GM18508 (cell line): ENCODE results near the gene SDK1.

Experiments used
- ATAC-seq: cut with Tn5 transposase; IDR thresholded peaks from one replicate; pipeline ENCODE4 v1.9.1; 2021; ENCODE audit warnings: moderate number of reproducible peaks; ENCODE audit not compliant: insufficient read depth, unreplicated experiment

SDK1 gene, protein sequence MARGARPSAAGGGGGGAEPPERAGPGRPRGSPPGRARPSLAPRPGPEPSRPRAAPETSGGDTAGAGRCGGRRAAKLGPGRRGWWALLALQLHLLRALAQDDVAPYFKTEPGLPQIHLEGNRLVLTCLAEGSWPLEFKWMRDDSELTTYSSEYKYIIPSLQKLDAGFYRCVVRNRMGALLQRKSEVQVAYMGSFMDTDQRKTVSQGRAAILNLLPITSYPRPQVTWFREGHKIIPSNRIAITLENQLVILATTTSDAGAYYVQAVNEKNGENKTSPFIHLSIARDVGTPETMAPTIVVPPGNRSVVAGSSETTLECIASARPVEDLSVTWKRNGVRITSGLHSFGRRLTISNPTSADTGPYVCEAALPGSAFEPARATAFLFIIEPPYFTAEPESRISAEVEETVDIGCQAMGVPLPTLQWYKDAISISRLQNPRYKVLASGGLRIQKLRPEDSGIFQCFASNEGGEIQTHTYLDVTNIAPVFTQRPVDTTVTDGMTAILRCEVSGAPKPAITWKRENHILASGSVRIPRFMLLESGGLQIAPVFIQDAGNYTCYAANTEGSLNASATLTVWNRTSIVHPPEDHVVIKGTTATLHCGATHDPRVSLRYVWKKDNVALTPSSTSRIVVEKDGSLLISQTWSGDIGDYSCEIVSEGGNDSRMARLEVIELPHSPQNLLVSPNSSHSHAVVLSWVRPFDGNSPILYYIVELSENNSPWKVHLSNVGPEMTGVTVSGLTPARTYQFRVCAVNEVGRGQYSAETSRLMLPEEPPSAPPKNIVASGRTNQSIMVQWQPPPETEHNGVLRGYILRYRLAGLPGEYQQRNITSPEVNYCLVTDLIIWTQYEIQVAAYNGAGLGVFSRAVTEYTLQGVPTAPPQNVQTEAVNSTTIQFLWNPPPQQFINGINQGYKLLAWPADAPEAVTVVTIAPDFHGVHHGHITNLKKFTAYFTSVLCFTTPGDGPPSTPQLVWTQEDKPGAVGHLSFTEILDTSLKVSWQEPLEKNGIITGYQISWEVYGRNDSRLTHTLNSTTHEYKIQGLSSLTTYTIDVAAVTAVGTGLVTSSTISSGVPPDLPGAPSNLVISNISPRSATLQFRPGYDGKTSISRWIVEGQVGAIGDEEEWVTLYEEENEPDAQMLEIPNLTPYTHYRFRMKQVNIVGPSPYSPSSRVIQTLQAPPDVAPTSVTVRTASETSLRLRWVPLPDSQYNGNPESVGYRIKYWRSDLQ (N-terminal part only)

DNA sequence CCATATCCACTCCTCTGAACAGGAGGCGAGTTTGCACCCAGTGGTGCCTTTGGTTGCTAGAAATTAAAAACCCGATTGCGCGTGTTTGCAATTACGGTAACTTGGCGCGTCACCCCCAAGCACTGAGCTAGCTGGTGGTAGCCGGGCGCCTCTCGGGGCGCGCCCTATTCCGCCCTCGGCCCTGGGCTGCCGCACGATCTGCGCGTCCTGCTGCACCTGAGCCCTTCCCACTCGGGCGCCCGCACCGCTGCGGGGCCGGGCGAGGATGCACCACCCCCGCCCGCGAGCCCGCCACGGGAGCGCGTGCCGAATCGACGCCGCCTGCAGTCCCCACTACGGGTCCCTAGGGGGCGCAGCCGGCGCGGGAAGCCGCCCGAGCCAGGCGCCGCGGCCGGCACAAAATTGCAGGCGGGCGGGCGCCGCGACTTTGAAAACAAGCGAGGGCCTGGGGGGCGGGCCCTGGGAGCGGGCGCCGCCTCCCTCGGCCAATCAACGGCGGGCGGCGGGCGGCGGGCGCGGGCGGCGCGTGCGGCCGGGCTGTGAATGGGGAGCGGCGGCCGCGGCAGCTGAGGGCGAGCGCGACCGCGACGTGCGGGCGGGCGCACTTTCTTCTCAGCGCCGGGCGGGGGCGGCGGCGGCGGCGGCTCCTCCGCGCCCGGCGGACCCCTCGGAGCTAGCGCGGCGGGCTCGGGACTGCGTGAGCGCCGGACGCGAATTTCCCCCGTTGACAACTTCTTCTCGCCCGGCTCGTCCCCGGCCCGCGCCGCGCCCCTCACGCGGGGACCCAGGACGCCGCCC is at the start of gene SDK1:
SDK1 (plus strand) TSS at position 602 of the 798 bp plus-strand sequence. CDS start 335 bp downstream, outside the sequence.
- peak; percentile 61 for ATAC-seq

DNA sequence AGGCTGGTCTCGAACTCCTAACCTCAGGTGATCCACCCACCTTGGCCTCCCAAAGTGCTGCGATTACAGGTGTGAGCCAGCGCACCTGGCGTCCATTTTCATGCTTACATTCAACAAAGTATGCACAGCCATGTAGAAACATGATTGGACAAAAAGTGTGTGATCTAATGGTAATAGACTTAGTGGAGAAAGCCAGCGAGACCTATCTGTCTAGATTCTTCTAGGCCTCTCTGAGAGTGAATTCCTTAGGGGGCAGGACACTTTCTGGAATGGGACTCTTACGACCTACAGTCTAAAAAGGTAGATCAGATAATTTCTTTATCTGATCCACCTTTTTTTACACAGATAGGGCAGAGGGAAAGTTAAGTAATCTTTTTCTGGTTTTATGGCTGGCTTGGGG is 46.3 kb upstream of the SDK1 start:
- no peak for ATAC-seq

DNA sequence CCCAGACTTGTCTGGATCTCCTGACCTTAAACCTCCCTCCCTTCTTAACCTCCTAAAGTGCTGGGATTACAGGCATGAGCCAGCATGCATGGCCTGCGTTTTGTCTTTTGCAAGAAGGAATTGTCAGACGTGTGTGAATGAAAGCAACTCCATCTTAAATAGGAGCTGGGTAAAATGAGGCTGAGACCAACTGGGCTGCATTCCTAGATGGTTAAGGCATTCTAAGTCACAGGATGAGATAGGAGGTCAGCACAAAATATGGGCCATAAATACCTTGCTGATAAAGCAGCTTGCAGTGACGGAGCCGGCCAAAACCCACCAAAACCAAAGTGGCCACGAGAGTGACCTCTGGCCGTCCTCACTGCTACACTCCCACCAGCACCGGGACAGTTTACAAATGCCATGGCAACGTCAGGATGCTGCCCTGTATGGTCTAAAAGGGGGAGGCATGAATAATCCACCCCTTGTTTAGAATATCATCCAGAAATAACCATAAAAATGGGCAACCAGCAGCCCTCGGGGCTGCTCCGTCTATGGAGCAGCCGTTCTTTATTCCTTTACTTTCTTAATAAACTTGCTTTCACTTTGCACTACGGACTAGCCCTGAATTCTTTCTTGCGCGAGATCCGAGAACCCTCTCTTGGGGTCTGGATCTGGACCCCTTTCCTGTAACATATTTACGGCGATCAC is 41.2 kb upstream of the SDK1 start:
- ATAC-seq, result no peak

DNA sequence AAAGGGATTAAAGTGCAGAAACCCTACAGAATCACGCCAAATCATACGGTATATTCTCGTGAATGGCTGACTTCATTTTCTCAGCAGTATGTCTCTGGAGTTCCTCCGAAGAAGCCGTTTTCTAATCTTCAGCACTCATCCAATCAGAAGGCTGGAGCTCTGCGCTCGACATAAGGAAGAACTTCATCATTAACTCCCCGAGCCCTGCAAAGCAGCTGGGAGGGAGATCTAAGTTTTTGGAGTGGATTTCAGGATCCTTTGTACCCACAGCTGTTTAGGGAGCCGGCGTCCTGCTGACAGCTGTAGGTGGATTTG is 40.7 kb upstream of the SDK1 start:
- no peak for ATAC-seq

DNA sequence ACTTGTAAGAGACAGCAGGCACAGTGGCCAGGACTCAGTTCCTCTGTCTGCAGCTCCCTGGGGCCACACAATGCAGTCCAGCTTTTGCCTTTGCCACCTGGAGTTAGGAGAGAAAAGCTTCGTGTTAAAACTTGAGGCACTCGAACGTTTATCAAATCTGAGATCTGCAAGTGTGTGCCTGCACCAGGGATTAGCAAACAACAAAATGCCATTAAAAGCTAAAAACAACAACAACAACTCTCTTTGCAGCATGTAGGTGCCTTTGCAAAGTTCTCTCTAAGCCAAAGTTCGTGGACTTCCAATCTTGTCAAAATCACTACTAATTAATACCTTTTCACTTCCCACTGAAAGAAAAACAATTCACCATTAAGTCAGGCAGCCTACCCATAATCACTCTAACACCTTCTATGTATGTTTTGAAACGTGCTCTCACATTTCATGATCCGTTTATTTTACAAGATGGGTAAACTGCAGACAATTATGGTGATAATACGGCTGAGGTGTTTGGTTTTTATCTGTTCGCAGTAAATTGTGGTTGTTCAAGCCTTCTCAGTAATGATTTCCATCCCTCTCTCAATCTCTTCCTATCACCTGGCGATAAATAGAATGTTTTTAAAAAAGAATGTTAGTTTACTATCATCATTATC is 36.2 kb upstream of the SDK1 start:
- no peak for ATAC-seq

DNA sequence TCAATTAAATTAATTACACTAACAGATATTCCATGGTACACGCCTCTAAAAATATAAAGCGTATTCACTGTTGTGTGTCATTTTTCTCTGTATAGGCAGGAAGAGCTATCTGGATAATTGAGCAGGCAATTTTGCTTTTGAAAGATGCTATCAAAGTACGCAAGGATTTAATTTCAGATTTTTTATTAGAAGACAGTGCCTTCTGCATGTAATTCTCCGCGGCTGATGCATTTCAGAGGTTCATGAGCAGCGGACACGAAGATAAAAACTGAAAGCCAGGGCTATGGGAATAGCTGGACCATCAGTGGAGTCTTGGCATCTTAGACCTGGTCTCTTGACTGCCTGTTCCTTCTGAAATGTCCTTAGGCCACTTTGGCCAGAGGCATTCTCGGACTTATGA is 35.7 kb upstream of the SDK1 start:
- no peak for ATAC-seq

DNA sequence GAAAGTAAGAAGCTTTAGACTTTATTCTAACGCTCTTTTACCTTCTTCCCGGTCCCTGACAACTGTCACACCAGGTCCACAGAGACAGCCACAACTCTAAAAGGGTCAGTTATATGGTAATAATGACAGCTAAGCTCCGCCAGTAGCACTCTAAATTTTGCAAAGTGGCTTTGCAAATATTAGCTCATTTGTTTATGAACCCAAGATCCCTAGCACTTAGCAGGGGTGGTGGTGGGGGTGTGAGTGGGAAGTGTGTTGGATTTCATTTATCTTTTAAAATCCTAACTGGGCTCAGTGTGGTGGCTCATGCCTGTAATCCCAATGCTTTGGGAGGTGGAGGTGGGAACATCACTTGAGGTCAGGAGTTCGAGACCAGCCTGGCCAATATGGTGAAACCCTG is 34.8 kb upstream of the SDK1 start:
- no peak for ATAC-seq

DNA sequence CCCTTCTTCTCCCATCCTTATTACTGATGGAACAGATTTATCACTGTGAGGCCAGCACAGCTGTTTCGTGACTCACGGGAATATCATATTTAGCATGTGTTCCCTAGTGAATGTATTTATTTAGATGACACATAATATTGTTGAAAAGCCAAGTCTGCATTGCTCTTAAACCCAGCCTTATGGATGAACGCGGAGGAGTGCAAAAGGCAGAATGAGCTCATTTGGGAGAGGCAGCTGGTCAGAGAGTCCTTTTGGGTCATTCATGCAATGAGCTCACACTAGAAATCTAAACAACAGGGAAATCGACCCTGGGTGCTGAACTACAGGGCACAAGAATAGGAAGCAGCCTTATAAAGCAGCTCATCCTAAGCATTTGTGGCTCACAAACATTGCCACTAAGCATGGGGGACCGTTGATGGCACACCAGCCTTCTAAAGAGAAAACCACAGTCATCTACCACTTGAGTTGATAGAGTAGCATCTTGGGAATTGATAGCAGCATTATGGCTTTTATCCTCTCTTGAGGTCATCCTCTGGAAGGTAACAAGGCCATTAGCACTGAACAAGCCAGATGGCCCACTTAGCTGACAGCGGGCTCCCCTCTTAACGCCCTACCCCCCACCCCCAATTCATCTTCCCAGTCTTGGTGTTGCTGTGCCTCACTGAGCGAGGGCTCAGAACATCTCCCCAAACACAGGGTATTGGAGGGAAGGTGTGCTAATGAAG is 32.9 kb upstream of the SDK1 start:
- no peak for ATAC-seq

DNA sequence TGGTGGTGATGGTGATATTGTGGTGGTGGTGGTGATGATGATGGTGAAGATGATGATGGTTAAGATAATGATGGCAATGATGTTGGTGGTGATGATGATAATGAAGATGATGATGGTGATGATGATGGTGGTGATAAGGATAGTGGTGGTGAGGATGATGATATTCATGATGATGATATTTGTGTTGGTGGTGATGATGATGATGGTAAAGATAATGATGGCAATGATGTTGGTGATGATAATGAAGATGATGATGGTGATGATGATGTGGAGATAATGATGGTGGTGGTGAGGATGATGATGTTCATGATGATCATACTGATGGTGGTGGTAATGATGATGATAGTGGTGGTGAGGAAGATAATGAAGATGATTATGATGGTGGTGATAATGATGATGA is 30.7 kb upstream of the SDK1 start:
- ATAC-seq, result no peak

DNA sequence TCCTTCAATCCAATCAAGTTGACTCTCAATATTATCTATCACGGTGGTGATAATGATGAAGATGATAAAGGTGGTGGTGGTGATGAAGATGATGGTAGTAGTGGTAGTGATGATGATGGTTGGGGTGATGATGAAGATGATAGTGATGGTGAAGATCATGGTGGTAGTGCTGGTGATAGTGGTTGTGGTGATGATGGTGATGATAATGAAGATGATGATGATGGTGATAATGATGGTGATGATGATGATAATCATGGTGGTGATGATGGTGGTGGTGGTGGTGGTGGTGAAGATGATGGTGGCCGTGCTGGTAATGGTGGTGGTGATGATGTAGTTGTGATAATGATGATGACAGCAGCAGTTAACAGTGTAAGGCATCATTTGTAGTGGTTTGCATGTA is 29.8 kb upstream of the SDK1 start:
- ATAC-seq, result no peak

DNA sequence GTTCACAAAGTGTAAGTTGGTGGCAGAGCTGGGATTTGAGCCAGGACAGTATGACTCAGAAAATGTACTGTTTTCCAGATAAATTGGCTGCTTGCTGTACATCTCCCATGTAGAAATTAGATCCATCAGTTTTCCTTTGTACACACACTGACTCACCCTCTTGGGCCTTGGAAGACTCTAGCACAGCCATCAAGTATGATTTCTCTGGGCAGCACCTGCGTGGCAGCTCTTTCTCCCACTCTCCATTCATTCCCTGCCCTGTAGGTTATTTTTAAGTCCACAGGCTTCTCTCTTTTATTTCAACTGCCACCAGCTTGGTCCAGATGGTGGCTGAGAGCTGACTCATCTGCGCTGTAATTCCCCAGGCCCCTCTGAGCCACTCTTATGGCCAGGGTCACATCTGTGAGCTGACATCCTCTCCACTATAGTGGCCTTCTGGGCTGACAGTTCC is 28.3 kb upstream of the SDK1 start:
- no peak for ATAC-seq

DNA sequence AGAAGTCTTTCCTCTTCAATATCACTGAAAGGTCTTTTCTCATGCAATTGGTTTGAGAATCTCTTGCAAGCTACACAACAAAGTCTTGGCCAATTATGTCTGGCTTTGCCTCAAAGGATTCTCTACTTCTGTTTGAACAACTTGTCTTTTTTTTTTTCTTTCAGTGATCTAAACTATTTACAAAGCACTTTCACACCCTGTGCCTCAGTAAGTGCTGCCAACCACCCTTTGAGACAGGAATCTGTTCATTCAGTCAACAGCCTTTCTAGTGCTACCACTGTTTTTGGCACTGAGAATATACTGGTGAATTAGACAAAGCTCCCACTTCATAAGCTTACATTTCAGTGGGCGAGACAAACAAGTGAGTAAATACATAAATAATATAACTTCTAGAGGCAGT is 26.9 kb upstream of the SDK1 start:
- ATAC-seq, result no peak

DNA sequence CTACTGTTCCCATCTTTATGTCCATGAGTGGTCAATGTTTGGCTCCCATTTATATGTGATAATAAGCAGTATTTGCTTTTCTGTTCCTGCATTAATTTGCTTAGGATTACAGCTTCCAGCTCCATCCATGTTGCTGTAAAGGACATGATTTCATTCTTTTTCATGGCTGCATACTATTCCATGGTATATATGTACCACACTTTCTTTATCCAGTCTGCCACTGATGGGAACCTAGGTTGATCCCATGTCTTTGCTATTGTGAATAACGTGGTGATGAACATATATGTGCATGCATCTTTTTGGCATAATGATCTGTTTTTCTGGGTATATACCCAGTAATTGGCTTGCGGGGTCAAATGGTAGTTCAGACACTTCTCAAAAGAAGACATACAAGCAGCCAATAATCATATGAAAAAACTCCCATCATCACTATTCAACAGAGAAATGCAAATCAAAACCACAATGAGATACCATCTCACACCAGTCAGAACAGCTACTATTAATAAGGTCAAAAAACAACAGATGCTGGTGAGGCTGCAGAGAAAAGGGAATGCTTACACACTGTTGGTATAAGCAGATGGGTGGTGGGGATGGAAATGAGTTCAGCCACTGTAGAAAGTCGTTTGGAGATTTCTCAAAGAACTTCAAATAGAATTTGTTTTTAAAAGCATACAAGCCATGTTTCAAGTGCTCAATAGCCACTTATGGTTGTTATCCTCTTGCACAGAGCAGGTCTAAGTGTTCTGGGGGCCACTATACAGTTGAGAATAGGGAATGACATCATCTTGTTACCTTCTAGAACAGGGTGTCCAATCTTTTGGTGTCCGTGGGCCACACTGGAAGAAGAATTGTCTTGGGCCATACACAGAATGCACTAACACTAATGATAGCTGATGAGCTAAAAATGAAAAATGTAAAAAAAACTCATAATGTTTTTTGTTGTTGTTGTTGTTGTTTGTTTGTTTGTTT is 23.2 kb upstream of the SDK1 start:
- no peak for ATAC-seq

DNA sequence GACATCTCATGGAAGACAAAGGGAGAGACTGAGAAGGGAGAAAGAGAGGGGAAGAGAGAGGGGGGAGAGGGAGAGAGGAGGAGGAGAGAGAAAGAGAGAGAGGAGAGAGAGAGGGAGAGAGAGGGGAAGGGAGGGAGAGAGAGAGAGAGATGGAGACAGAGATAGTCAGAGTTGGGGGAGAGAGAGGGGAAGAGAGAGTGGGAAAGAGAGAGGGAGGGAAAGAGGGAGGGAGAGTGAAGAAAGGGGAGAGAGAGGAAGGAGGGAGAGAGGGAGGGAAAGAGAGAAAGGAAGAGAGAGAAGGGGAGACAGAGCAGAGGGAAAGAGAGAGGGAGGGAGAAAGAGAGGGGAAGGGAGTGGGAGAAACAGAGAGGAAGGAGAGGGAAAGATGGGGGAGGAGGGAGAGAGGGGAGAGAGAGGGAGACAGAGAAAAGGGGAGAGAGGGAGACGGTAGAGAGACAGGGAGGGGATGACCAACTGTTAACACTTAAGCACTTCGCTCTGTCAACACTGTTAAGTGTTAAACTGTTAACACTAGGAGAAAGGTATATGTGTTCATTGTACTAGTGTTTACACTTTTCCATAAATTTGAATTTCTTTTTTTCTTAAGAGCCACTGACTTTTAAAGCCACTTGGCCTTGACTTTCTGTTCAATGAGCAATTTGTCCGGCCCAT is 21.8 kb upstream of the SDK1 start:
- no peak for ATAC-seq

DNA sequence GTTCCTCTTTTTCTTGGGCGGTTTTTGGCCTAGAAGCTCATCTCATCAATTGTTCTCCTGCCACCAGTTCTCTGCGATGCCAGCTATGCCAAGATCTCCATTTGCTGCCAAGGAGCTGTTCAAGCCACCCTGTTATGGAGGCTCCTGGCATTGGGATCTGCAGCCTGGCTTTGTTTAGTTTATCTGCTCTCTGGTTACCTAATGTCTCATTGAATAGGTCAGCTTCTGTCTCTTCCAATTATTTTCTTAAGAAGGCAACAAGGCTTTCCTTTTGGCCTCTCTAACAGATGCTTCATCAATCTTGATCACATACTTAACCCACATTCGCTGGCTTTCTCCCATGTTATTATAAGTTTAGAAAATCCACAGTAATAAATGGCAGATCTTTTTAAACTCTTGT is 20.6 kb upstream of the SDK1 start:
- no peak for ATAC-seq

DNA sequence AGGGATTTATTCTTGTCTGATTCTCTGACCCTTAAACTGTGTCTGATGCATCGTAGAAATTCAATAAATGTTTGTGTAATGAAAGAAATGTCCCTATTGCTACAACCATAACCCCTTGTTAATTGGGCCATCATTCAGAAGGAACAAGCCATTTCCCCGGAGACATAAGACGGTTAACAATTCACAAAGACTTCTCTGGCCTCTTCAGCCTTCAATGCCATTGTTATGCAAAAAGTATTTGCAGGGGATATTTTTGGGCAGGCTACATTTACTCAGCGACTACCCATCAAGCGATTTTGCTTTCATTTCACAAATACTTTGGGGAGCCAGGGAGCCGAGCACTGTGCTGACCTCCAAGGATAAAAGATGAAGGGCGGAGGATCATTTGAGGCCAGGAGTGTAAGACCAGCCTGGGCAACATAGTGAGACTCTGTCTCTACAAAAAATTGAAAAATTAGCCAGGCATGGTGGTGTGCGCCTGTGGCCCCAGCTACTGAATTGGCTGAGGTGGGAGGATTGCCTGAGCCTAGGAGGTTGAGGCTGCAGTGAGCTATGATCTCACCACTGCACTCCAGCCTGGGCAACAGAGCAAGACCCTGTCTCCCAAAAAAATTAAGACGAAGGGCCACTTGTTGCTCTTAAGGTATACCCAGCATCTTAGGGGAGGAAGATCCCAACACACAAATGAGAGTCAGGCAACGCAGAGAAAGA is 20.0 kb upstream of the SDK1 start:
- no peak for ATAC-seq
